B cell (primary cell): ENCODE data around the gene HES4. TPM values are rescaled to one million over a fixed set of nuclear protein-coding genes. Genes with fewer than 3 reads are reported as not detected.

Source experiments
- ATAC-seq: fragments of 200-7000 bp; cut with Tn5 transposase; one replicate; pipeline ENCODE4 v1.10.0; 2021; ENCODE audit warnings: low read depth, mild to moderate bottlenecking, moderate number of reproducible peaks, moderate library complexity
- CTCF ChIA-PET: fragments of 350-600 bp; sonication (Branson Sonifier 250); formaldehyde crosslinking; loops from one replicate; lab custom pipeline; 2021; ENCODE audit warnings: antibody characterized with exemption, inconsistent platforms; lab: Charles Lee
- POLR2A ChIA-PET: fragments of 350-600 bp; sonication (Branson Sonifier 250); formaldehyde crosslinking; loops from one replicate; lab custom pipeline; 2021; ENCODE audit warnings: antibody characterized with exemption; lab: Charles Lee
- DNase-seq: peaks from one replicate; pipeline ENCODE4 v3.0.0; 2013
- H2AFZ ChIP-seq: 2 replicates; pipeline ENCODE4 v1.6.1; 2012; ENCODE audit warnings: mild to moderate bottlenecking, low read depth, low read length; ENCODE audit not compliant: insufficient read depth, poor library complexity, severe bottlenecking
- H3K27ac ChIP-seq, 2 donors: 1 replicate in 1 of 2; 2 replicates in 1 of 2; pipeline ENCODE4 v1.5.1; 2012 to 2013; ENCODE audit warnings: low read length in 2 of 2, mild to moderate bottlenecking in 2 of 2, moderate library complexity in 1 of 2
- H3K27me3 ChIP-seq, 4 experiments: fragments of 200-600 bp in 1 of 4; sonication (generic) in 1 of 4; replicated peaks in 1 of 4; 1 replicate in 2 of 4; 2 replicates in 2 of 4; pipeline versions ENCODE4 v1.6.1 to v1.7.0; 2013 to 2016; ENCODE audit warnings: low read length in 3 of 4, mild to moderate bottlenecking in 2 of 4, mixed read lengths in 1 of 4, moderate library complexity in 1 of 4; ENCODE audit not compliant: insufficient read depth in 4 of 4, control insufficient read depth in 3 of 4; ENCODE audit errors: control extremely low read depth in 1 of 4
- H3K36me3 ChIP-seq, 2 experiments: replicated peaks in 1 of 2; 1 replicate in 1 of 2; 2 replicates in 1 of 2; pipeline versions ENCODE4 v1.6.1 to v1.7.1; 2013; ENCODE audit warnings: low read length in 1 of 2; ENCODE audit not compliant: insufficient read depth in 2 of 2, control insufficient read depth in 1 of 2; ENCODE audit errors: control extremely low read depth in 1 of 2, extremely low read depth in 1 of 2
- H3K4me1 ChIP-seq, 2 donors: fragments of 200-600 bp in 1 of 2; sonication (generic) in 1 of 2; 1 replicate in 1 of 2; 2 replicates in 1 of 2; pipeline versions ENCODE4 v1.5.1 to v1.6.1; 2013 to 2017; ENCODE audit warnings: low read length in 2 of 2; ENCODE audit not compliant: control insufficient read depth in 2 of 2, insufficient read depth in 2 of 2
- H3K4me2 ChIP-seq: replicated peaks from 2 replicates; pipeline ENCODE3; 2012; ENCODE audit warnings: mild to moderate bottlenecking, low read depth, low read length; ENCODE audit not compliant: poor library complexity, severe bottlenecking
- H3K4me3 ChIP-seq, 5 experiments: fragments of 200-600 bp in 1 of 5; sonication (generic) in 1 of 5; 1 replicate in 3 of 5; 2 replicates in 2 of 5; pipeline versions ENCODE4 v1.5.1 to v1.7.0; 2011 to 2016; ENCODE audit warnings: low read length in 4 of 5, mild to moderate bottlenecking in 4 of 5, low read depth in 2 of 5, control low read depth in 1 of 5, moderate library complexity in 1 of 5; ENCODE audit not compliant: insufficient read depth in 1 of 5; ENCODE audit errors: control extremely low read depth in 1 of 5, extremely low read depth in 1 of 5
- H3K79me2 ChIP-seq: fragments of 200-600 bp; sonication (generic); one replicate; pipeline ENCODE4 v1.6.0; 2016; ENCODE audit warnings: low read length; ENCODE audit not compliant: control insufficient read depth, insufficient read depth
- H3K9ac ChIP-seq: fragments of 200-600 bp; sonication (generic); 2 replicates; pipeline ENCODE4 v1.6.1; 2017; ENCODE audit warnings: mild to moderate bottlenecking, low read length, moderate library complexity
- H3K9me3 ChIP-seq, 3 donors: one replicate each; pipeline versions ENCODE4 v1.6.1 to v1.7.1; 2013; ENCODE audit warnings: low read length in 2 of 3; ENCODE audit not compliant: control insufficient read depth in 2 of 3, insufficient read depth in 1 of 3; ENCODE audit errors: control extremely low read depth in 1 of 3
- H4K20me1 ChIP-seq: 2 replicates; pipeline ENCODE4 v1.6.0; 2012; ENCODE audit warnings: mild to moderate bottlenecking, low read length; ENCODE audit not compliant: insufficient read depth, control insufficient read depth, poor library complexity, severe bottlenecking
- H3K27ac Mint-ChIP-seq: one replicate; pipeline ENCODE4 v1.8.0; 2021; ENCODE audit warnings: mixed read lengths
- H3K27me3 Mint-ChIP-seq: one replicate; pipeline ENCODE4 v1.8.0; 2021; ENCODE audit warnings: mixed read lengths
- H3K4me1 Mint-ChIP-seq: one replicate; pipeline ENCODE4 v1.8.0; 2021; ENCODE audit warnings: mixed read lengths
- H3K4me3 Mint-ChIP-seq: one replicate; pipeline ENCODE4 v1.8.0; 2021; ENCODE audit warnings: mixed read lengths
- H3K9me3 Mint-ChIP-seq: one replicate; pipeline ENCODE4 v1.8.0; 2022; ENCODE audit warnings: mixed read lengths; ENCODE audit not compliant: insufficient read depth
- CTCF ChIP-seq: fragments of 200-600 bp; IDR thresholded peaks from one replicate; pipeline ENCODE4 v1.8.0; 2022; ENCODE audit warnings: antibody characterized with exemption, mild to moderate bottlenecking
- EZH2 ChIP-seq: IDR thresholded peaks from 2 replicates; pipeline ENCODE4 v1.6.1; 2012; ENCODE audit warnings: borderline replicate concordance, low read depth, mild to moderate bottlenecking, moderate library complexity, low read length; ENCODE audit not compliant: insufficient read depth, poor library complexity, severe bottlenecking
- WGBS: methylation state at CpG from one replicate; pipeline ENCODE4 v1.1.5; 2013; ENCODE audit warnings: missing lambda C conversion rate; ENCODE audit not compliant: insufficient coverage; 5-methylcytosine and 5-hydroxymethylcytosine counted together
- intact Hi-C: fragments of 100-400 bp; cut with micrococcal nuclease; formaldehyde crosslinking; loops from one replicate; pipeline ENCODE4 v1.10.0; 2022
- polyA plus RNA-seq: library from polyadenylated mRNA; depleted of rRNA; stranded (reverse); fragments of >200 nt; gene quantifications from 2 replicates; pipeline ENCODE4 v1.2.3, GENCODE V29; 2012
- total RNA-seq, 2 donors: library from RNA; stranded (reverse); fragments of 120-200 nt in 1 of 2; gene quantifications; 1 replicate in 1 of 2; 2 replicates in 1 of 2; pipeline versions ENCODE4 v1.2.3 to v1.2.4, GENCODE V29; 2013 to 2022

Gene HES4
- total and polyA plus RNA-seq, 2 donors (not counting 1 experiment from before 2014, with no cell fraction given): 3.2 to 4.5 TPM

GRCh38 chr1:1046767-1047166, 46.9 kb upstream of the HES4 start:
- CTCF ChIA-PET: no interaction called here
- Histone ChIP-seq H3K27ac (no peak overlapping the region), H2AFZ (no peak overlapping the region), H3K27me3 (peaks cover 0 to 2% (median 0%) of the 10 kb centered on the region in 4 experiments), H3K4me2 (no peak overlapping the region), H3K79me2 (no peaks in the 10 kb centered on the region), H4K20me1 (no peaks in the 10 kb centered on the region), H3K4me1 (no peaks in the 10 kb centered on the region), H3K36me3 (no peaks in the 10 kb centered on the region), H3K9me3 (peaks cover 0 to 7% (median 0%) of the 10 kb centered on the region in 3 donors), H3K9ac (no peak overlapping the region), H3K4me3 (no peak overlapping the region)
- ATAC-seq (no peak), DNase-seq (no peak)
- Mint-ChIP-seq H3K4me3 (no peak overlapping the region), H3K9me3 (no peaks in the 10 kb centered on the region), H3K27me3 (no peaks in the 10 kb centered on the region), H3K27ac (no peak overlapping the region), H3K4me1 (peaks cover 4% of the 10 kb centered on the region)
- TF ChIP-seq CTCF (no peak), EZH2 (no peak)
- POLR2A ChIA-PET: no interaction called here
- 94% methylated on average over 26 of the region's 26 CpGs for WGBS
- intact Hi-C loops: no loop called here

GRCh38 chr1:1046243-1046642, 46.3 kb upstream of the HES4 start:
- ATAC-seq: no peak
- intact Hi-C loops: no loop called here

More at GRCh38 chr1:1046243-1046642, 46.3 kb upstream of the HES4 start:
- WGBS: 91% methylated on average over 18 of the region's 20 CpGs
- Histone ChIP-seq H3K9ac (no peak overlapping the region), H4K20me1 (no peaks in the 10 kb centered on the region), H3K4me3 (no peak overlapping the region), H3K4me2 (no peak overlapping the region), H3K27ac (no peak overlapping the region), H3K9me3 (peaks cover 0 to 7% (median 0%) of the 10 kb centered on the region in 3 donors), H3K79me2 (no peaks in the 10 kb centered on the region), H3K36me3 (no peaks in the 10 kb centered on the region), H3K4me1 (no peaks in the 10 kb centered on the region), H2AFZ (no peak overlapping the region), H3K27me3 (peaks cover 0 to 2% (median 0%) of the 10 kb centered on the region in 4 experiments)
- H3K27ac Mint-ChIP-seq: no peak overlapping the region
- no peak for TF ChIP-seq CTCF
- TF ChIP-seq EZH2: no peak
- H3K4me3 Mint-ChIP-seq: no peak overlapping the region
- H3K27me3 Mint-ChIP-seq: no peaks in the 10 kb centered on the region
- ChIA-PET CTCF (no interaction called here), POLR2A (no interaction called here)
- no peaks in the 10 kb centered on the region for H3K9me3 Mint-ChIP-seq
- H3K4me1 Mint-ChIP-seq: peaks cover 4% of the 10 kb centered on the region
- no peak for DNase-seq
